Measurements from ENCODE around the gene FMNL2.

DNA sequence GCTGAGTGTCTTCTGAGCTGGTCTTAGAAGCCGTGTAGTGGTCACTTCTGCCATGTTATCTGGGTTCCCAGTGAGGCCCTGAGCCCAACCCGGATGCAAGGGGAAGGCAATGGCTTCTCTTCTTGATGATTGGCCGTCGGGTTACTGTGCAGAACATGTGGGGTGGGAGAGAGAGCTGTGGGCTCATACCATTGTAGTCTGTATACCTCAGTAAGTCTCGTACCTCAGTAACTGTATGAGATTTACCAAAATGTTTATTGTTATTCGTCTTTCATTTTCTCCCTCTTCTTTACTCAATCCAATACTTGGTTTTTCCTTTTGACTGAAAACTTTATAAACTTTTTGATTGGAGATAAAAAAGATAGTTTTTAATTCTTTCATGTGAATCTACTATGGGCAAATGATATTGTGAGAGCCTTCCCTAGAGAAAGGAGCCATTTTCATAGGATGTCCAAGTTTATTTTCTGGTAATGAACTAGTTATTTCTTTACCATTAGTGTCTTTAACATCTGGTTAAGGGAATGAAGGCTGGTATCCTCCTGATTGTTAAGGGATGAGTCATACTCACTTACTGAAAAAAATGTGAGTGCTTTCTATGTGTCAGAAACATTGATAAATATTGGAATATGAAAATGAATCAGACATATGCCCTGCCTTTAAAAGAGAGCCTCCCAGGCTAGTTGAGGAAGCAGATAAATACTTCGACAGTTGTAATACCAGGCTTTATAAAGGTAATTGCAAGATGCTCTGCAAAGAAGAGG is 252.4 kb downstream of the FMNL2 start:
- no peak for TF ChIP-seq ELF4 (IDR thresholded peaks at IDR 0.05)
- TF ChIP-seq HDGF (IDR thresholded peaks at IDR 0.05; ENCODE audit: borderline replicate concordance) = no peak
- no peak for TF ChIP-seq CTBP1 (IDR thresholded peaks at IDR 0.05; ENCODE audit: borderline replicate concordance)
- no peak for TF ChIP-seq NFRKB (IDR thresholded peaks at IDR 0.05)
- TF ChIP-seq SP1 (IDR thresholded peaks at IDR 0.05) = no peak
- no peak for TF ChIP-seq TARDBP (IDR thresholded peaks at IDR 0.05)
- TF ChIP-seq L3MBTL2 (conservative IDR thresholded peaks at IDR 0.05) = no peak

All from HEK293T (cell line).